Stimulated activated CD8-positive, alpha-beta memory T cell treated with anti-CD3 and anti-CD28 coated beads, Interleukin-15, amount 100 ng/mL, for 24 hours (primary cell): ENCODE data around the gene SLC44A5.

Source experiments
- DNase-seq: peaks from one replicate; pipeline ENCODE4 v3.0.0-alpha.2; 2020; ENCODE audit warnings: low read depth

SLC44A5 gene

GRCh38 chr1:75588779-75589475, 22.0 kb downstream of the SLC44A5 start:
- DNase-seq, result no peak

- no peak for DNase-seq
Measured at GRCh38 chr1:75587692-75588091, 23.2 kb downstream of the SLC44A5 start.

GRCh38 chr1:75583282-75583681, 27.6 kb downstream of the SLC44A5 start:
- no peak for DNase-seq

GRCh38 chr1:75582725-75583261, 28.1 kb downstream of the SLC44A5 start:
- DNase-seq, result no peak

GRCh38 chr1:75579046-75579445, 31.9 kb downstream of the SLC44A5 start:
- DNase-seq, result no peak

- DNase-seq, result no peak
Measured at GRCh38 chr1:75575837-75576236, 35.1 kb downstream of the SLC44A5 start.

GRCh38 chr1:75567191-75567590, 43.7 kb downstream of the SLC44A5 start:
- no peak for DNase-seq

DNA sequence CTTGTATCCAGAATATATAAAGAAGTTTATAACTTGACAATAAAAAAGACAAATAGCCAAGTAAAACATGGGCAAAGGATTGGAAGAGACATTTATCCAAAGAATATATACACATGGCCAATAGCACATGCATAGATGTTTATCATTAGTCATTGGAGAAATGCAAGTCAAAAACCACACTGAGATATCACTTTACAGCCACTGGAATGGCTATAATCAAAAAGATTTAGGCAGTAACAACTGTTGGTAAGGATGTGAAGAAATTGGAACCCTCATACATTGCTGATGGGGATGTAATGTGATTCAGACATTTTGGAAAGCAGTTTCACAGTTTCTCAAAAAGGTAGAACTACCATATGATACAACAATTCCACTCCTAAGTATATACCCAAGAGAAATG, 51.1 kb downstream of the SLC44A5 start:
- DNase-seq, result no peak

DNA sequence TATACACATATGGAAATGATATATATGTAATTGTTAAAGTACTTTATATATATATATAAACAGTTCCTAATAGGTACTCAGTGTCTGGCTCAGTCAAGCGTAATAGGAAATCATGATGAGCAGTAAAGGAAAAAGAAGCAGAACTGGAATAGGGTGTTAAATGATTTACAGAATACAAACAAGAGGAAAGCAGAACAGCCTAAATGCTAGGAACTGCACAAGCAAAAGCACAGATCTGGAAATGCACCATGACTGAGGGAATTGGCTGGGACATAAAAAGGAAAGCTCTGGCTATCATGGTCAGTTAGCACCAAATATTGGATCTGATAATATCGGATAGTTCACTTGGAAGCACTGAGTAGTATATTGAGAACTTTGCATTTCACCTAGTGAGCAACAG, 51.8 kb downstream of the SLC44A5 start:
- no peak for DNase-seq

DNA sequence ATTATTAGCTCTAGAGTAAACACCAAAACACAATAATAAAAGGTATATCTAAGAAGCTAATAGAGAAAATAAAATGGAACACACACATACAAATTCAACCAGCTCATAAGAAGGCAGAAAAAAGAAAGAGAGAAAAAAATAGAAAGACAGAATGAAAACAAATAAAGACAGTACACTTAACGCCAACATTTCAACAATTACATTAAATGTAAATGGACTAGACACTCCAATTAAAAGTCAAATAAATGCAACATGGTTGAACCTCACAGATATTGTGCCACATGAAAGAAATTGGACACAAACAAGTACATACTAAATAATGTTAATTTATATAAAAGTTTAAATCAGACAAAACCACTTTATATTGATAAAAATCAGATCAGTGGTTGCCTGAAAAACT, 56.0 kb downstream of the SLC44A5 start:
- no peak for DNase-seq

GRCh38 chr1:75554181-75554580, 56.7 kb downstream of the SLC44A5 start:
- no peak for DNase-seq

DNA sequence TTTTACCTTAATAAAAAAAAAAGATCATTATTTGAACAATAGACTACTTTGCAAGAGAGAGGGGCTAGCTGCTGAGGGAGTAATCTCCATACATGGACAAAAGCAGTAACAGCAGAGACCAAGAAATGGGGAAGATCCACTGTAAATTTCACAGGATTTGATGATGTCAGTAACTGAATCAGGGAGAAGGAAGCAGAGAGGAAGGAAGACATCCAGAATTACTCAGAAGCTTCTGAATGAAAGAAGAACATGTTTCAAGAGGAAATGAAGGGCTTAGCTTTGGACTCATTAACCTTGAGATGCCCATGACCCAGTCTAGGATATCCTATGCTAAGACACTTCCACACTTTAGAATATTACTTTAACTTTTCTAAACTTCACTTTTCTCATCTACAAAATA, 60.4 kb downstream of the SLC44A5 start:
- no peak for DNase-seq

DNA sequence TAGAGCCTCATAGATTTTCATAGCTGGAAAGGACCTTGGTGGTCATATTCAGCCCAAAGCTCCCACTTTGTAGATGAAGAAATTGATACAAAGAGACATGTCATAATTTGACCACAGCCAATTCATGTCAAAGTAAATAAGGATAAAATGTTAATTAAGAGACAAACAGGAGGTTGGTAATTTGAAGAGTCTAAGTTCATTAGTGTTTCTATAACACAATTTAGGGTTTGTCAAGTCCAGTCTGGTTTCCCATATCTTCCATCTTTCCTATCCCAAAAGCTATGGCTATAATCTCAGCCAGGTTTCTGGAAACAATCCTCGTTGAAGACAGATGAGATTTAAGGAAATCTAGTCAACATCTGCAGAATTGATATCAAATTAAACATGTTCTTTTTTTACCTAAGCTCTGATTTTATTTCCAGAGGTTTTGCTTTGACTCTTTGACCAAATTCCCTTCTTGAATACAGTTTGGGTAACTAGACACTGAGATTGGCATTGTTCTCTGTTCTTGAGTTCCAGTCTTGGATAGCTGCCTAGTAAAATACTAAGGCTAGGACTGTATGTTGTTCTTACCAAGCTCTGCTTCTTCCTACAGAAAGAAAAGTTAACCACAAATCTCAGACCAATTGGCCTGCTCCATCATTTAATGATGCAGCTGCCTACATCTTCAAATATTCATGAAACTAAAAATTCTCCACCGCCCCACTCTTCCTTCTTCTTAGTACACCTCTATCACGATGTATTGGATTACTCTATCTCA, 62.0 kb downstream of the SLC44A5 start:
- DNase-seq, result no peak

GRCh38 chr1:75543705-75544104, 67.2 kb downstream of the SLC44A5 start:
- no peak for DNase-seq

- DNase-seq, result no peak
Measured at GRCh38 chr1:75542818-75543570, 67.9 kb downstream of the SLC44A5 start.

GRCh38 chr1:75539230-75540116, 71.4 kb downstream of the SLC44A5 start:
- DNase-seq, result no peak

GRCh38 chr1:75533085-75533484, 77.8 kb downstream of the SLC44A5 start:
- no peak for DNase-seq

DNA sequence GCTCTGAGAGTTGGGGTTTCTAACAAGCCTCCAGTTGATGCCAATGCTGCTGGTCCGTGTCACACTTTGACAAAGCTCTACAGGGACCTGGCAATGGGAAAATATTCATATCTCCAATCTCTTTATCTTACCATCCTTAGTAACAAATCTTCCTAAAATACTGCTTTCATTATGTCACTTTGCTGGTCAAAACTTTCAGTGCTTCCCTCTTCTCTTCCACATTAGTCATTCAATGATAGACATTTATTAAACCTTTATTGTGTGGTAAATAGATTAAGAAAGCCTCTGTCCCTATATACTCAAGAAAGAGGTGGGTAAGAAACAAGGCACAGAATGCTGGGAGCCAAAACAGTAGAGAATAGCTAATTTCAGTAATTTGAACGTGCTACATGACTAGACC, 79.3 kb downstream of the SLC44A5 start:
- DNase-seq, result no peak

- DNase-seq, result no peak
Measured at GRCh38 chr1:75529488-75529887, 81.4 kb downstream of the SLC44A5 start.

GRCh38 chr1:75528001-75528400, 82.9 kb downstream of the SLC44A5 start:
- DNase-seq, result no peak

DNA sequence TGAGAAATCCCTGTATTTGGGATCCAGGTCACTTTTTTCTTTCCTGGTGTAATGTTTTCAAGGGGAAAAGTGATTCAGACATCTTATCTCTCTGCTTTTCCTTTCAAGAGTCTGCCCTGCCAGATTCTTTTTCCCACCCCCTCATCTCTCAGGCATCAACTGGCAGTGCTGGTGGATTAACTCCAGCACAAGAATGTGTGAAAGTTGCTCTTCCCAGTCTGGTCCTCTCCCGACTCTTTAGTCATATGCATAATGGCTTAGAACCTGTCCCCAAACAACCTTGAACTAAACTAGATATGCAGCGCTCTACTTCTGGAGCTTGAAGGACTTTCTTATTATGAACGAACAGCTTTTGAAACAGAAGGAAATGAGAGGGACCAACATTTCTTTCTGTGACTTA, 88.5 kb downstream of the SLC44A5 start:
- no peak for DNase-seq

- no peak for DNase-seq
Measured at GRCh38 chr1:75521658-75522057, 89.3 kb downstream of the SLC44A5 start.
